Dedifferentiated amniotic fluid mesenchymal stem cell (primary cell): Measurements from ENCODE around the gene PLEKHO1.
"Not testable (repeated sequence)": the region's sequence is repeated elsewhere in the genome, so short reads cannot be mapped to it uniquely, and the experiment has no call there.

Experiments
- DNase-seq: peaks from one replicate; pipeline ENCODE4 v3.0.0-alpha.2; 2016; ENCODE audit errors: extremely low spot score

The PLEKHO1 gene, protein sequence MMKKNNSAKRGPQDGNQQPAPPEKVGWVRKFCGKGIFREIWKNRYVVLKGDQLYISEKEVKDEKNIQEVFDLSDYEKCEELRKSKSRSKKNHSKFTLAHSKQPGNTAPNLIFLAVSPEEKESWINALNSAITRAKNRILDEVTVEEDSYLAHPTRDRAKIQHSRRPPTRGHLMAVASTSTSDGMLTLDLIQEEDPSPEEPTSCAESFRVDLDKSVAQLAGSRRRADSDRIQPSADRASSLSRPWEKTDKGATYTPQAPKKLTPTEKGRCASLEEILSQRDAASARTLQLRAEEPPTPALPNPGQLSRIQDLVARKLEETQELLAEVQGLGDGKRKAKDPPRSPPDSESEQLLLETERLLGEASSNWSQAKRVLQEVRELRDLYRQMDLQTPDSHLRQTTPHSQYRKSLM

DNA sequence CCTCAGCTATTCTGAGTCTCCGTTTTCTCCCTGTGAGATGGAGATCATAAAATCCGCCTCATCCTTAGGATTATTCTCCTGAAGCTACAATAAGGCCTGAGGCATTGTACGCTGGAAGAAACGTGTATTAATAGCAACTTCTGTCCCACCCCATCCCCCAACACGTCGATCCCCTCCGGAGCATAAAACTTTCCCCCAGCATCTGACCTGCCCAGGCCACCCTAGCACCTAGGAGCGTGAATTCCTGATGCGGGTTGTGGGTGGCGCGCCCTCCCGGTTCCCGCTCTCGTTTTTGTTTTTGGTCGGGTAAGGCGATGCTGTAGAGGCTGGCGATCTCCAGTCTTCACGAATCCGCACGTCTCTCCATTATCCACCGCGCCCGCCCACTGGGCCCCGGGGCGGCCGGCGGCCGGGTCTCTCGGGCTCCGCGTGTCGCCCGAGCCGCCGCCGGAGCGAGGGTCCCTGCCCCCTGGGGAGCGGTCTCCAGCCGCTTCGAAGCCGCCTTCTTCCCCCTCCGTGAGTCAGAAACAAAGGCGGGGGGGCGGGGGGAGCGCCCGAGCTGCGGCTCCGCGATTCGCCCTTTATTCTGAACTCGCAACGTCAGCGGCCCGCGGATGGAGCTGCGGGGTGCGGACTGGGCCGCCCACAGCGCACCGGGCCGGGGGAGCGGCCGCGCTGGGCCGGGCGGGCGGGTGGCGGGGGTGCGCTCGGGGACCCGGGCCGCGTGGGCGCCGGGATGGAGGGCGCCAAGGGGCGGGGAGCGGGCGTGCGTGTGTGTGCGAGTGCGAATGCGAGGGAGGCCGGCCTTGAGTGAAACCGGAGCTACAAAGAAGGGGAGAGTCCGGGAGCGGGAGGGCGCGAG lies at the start of gene PLEKHO1:
Gene PLEKHO1 (plus strand): TSS at position 646 of the 862 bp plus-strand sequence. CDS start 342 bp downstream, outside the sequence.
- DNase-seq, result peak; percentile 58

DNA sequence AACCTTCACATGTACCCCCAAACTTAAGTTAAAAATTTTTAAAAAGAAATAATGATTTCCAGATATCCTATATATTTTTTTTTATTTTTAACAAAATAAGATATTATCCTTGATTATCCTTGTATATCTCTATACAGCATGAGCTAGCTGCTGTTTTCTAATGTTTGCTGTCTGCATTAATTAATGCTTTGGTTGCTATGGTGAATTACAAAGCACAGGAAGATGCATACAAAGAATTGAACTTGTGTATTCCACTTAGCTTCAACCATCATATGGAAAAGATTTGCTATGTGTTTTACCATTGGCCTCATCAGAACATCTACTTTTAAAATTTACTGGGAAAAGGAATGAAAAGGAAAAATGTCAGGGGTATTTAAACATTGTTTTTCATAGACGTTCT lies 46.7 kb upstream of the PLEKHO1 start:
- no peak for DNase-seq

DNA sequence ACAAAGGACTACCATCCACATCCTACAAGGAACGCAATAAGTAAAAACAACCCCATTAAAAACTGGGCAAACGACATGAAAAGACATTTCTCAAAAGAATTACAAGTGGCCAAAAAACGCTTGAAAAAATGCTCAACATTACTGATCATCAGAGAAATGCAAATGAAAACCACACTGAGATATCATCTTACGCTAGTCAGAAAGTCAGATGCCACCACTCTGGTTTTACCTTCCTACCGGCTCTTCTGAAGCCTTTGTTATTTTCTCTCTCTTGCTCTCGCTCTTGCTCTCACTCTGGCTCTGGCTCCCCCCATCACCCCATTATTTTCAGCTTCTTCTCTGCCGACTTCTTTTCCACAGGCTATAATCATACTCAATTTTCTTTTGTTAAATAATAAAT lies 43.4 kb upstream of the PLEKHO1 start:
- no peak for DNase-seq

GRCh38 chr1:150109586-150109985 lies 40.1 kb upstream of the PLEKHO1 start:
- no peak for DNase-seq

GRCh38 chr1:150110116-150110515 lies 39.6 kb upstream of the PLEKHO1 start:
- DNase-seq, result no peak

- no peak for DNase-seq
These were observed 38.0 kb upstream of the PLEKHO1 start for GRCh38 chr1:150111670-150112069.

DNA sequence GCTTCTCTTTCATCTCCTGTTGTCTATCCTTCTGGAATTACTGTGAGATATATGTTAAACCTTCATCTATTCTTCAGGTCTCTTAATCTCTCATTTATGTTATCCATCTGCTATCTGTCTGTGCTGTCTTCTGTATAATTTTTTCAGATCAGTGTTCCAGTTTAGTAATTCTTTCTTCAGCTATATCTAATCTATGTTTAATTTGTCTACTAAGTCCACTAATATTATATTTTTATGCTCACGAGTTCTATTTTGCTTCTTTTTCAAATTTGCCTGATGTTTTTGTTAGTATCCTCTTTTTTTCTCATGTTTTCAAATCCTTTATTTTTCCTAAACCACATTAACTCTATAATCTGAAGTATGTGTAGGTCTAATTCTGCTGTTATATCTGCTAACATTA lies 34.6 kb upstream of the PLEKHO1 start:
- no peak for DNase-seq

- no peak for DNase-seq
These were observed 31.0 kb upstream of the PLEKHO1 start for GRCh38 chr1:150118716-150119115.

- DNase-seq, result no peak
These were observed 28.4 kb upstream of the PLEKHO1 start for GRCh38 chr1:150121236-150121862.

GRCh38 chr1:150126811-150127210 lies 22.9 kb upstream of the PLEKHO1 start:
- DNase-seq, result no peak

DNA sequence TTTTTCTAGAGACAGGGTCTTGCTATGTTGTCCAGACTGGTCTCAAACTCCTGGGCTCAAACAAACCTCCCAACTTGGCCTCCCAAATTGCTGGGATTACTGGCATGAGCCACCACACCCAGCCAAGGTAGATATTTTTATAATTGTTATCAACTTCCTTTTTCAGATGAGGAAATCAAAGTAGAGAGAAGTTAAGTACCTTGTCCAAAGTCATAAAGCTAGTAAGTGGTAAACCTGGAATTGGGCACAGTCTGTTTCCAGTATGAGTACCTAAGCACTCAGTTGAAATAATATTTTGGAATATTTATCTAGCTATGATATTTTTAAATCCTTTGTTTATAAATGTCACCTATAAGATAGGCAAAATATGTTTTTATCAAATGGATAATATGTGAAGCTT lies 22.3 kb upstream of the PLEKHO1 start:
- DNase-seq, result no peak

- DNase-seq, result no peak
These were observed 21.8 kb upstream of the PLEKHO1 start for GRCh38 chr1:150127868-150128267.

- no peak for DNase-seq
These were observed 17.3 kb upstream of the PLEKHO1 start for GRCh38 chr1:150132372-150132771.

DNA sequence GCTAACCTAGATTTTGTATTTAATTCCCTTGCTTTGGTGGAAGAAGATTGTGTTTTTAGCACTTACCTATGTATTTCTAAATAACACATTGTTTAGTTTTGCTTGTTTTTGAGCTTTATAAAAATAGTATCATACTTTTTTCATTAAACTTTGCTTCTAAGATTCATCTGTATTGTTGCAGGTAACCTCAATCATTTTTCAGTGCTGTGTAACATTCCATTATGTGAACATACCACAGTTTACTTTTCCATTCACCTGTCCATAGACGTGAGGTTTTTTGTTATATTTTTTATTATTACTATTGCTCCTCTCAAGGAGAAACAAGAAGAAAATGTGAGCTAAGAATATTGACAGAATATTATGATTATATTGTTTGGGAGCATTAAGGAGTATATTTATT lies 15.2 kb upstream of the PLEKHO1 start:
- no peak for DNase-seq

- not testable (repeated sequence) for DNase-seq
These were observed 14.3 kb upstream of the PLEKHO1 start for GRCh38 chr1:150135400-150135799.

DNA sequence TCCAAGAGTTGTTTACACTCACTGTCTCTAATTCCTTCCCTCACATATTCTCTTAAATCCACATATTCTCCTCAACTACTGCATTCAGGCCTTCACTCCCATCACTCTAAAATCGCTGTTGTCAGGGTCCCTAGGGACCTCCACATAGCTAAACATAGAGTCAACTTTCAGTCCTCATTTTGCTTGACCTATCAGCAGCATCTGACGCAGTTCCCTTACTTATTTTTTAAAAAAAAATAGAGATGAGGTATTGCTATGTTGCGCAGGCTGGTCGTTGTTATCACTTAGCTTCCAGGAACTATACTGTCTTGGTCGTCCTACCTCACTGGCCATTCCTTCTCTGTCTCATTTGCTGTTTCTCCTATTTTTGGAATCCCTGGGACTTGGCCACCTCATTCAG lies 11.7 kb upstream of the PLEKHO1 start:
- DNase-seq, result no peak

DNA sequence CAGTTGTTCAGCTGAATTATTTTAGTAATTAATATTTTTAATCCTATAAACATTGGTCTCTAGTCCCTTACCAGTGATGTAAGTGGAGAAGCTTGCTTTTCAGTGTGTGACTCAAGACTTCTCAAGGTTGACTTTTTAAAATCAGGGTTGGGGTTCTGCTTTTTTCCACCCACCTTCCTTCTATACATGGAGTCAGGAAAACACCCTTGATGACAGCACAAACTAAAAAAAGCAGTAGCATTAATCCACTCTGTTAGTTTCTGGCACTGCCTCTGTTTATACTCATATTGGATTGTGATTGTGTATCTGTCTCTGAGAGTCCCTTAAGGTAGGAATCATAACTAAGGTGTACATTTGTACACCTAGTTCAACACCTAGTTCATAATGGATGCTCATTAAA lies 8.3 kb upstream of the PLEKHO1 start:
- no peak for DNase-seq

DNA sequence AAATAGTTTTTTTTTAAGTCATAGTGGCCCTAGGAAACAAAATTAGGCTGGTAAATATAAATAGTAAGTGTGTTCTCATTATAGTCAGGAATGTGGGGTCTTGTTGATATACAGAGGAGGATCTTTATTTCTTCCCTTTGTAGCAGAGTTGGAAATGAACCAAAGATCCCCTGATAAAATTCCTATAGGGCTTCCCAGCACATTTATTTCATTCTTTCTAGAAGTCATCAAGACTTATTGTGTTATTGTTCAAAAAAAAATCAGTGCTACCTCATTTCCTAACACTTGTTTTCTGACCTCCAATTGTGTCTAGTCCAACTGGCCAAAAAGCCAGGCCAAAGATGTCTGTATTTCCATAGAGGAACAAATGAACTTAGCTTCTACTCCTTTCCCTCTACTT lies 7.6 kb upstream of the PLEKHO1 start:
- DNase-seq, result no peak

DNA sequence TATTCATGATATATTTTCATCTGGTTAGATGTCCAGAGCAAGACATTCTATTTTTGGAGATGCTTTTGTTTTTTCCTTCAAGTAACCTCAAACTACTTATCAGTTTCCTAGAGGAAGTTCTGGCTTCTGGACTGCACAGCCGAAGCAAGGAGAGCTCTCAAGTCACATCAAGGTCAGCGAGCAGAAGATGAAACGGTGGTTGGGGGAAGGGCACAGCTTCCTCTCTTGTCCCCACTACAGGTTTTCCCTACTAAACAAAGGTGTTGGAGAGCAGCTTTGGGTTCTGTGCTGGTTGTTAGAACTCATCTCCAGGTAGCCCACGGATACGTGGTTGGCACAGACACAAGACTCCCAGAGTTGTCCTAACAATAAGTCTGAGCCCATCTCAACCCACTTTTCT lies 5.1 kb upstream of the PLEKHO1 start:
- no peak for DNase-seq

GRCh38 chr1:150146016-150146415 lies 3.7 kb upstream of the PLEKHO1 start:
- not testable (repeated sequence) for DNase-seq

GRCh38 chr1:150146849-150147542 lies 2.7 kb upstream of the PLEKHO1 start:
- DNase-seq, result no peak

DNA sequence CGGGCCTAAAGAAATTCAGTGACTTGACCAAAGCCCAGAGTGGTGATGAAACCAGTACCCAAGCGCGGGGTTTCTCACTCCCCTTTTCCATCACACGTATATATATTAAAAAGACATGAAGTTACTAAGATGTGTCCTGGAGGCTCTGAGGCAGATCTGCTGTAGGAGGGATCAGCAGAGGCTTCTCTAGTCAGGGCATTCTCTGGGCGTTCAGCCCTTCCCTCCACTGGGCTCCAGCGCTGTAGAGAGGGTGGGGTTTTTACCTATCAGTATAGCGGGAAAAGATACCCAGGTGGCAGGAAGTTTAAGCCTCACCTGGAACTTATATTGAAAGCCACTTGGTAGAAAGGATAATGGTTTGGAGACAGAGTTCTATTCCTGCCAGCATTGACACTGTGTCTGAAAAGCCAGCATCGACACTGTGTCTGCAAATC lies 862 bp upstream of the PLEKHO1 start:
- no peak for DNase-seq
